Testis (tissue), 2 donors: ENCODE results near the gene NFATC2.

ENCODE experiments used
- POLR2A ChIP-seq: fragments of 450-650 bp; IDR thresholded peaks from one replicate; pipeline ENCODE4 v1.6.1; 2017; ENCODE audit warnings: antibody characterized with exemption, mild to moderate bottlenecking, moderate library complexity
- TF ChIP-seq, protein P1 (sequence below), 3 experiments: fragments of 450-650 bp in 2 of 3; fragments of 200-600 bp in 1 of 3; sonication (generic) in 1 of 3; IDR thresholded peaks; one replicate each; pipeline ENCODE4 v1.5.1; 2016 to 2019; ENCODE audit warnings: antibody characterized with exemption in 3 of 3, mild to moderate bottlenecking in 2 of 3, moderate library complexity in 1 of 3

DNA sequence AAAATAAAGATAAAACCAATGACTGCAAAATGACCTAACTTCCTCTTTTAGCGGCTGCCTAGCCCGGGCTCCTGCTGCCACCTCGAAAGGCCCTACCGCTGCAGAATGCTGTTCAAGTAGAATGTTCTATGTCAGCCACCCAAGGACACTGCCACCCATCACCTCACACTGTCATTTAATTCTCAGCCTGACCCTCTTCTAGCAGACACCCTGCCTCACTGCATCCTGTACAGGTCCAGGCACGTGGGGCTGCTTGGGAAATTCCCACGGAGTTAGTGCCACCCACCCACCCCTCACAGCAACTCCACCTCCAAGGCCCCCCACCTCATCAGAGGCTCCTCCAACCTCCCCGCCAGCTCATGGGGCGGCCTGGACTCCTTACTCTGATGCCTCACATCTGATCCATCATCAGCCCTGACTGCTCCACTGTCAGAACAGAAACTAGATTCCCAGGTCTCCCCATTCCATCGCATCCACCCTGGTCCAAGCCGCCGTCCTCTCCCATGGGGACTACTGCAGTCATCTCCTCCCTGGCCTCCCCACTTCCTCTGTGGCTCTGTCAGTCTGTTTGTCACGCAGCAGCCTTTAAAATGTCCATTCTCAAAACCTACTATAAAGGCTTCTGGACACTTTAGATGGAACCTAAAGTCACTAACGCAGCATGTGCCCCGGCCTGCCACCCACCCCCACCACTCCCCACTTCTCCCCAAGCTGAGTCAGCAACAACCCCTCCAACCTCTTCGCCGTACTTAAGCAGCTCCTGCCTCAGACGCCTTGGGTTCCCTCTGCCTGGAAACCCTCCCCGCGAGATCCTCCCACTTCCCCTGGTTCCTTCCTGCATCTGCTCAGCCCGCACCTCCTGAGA, 17.0 kb downstream of the NFATC2 start:
- TF ChIP-seq POLR2A: no peak
- TF ChIP-seq, protein P1, sequence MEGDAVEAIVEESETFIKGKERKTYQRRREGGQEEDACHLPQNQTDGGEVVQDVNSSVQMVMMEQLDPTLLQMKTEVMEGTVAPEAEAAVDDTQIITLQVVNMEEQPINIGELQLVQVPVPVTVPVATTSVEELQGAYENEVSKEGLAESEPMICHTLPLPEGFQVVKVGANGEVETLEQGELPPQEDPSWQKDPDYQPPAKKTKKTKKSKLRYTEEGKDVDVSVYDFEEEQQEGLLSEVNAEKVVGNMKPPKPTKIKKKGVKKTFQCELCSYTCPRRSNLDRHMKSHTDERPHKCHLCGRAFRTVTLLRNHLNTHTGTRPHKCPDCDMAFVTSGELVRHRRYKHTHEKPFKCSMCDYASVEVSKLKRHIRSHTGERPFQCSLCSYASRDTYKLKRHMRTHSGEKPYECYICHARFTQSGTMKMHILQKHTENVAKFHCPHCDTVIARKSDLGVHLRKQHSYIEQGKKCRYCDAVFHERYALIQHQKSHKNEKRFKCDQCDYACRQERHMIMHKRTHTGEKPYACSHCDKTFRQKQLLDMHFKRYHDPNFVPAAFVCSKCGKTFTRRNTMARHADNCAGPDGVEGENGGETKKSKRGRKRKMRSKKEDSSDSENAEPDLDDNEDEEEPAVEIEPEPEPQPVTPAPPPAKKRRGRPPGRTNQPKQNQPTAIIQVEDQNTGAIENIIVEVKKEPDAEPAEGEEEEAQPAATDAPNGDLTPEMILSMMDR (IDR thresholded peaks at IDR 0.05): no peak
